K562 (cell line): ENCODE data around the gene FLT1. TPM values are rescaled to one million over a fixed set of nuclear protein-coding genes. Genes with fewer than 3 reads are reported as not detected.

Experiments
- ATAC-seq: fragments of 200-7000 bp; cut with Tn5 transposase; 3 replicates; pipeline ENCODE4 v1.9.1; 2020; ENCODE audit warnings: moderate library complexity
- BruUV-seq: library from RNA; stranded (reverse); fragments of 400-500 nt; replicated peaks from 2 replicates; lab custom pipeline; 2021; lab: Mats Ljungman, UMichigan
- CTCF ChIA-PET: fragments of 300-600 bp; formaldehyde crosslinking; extraction: SDS; loops from one replicate; lab custom pipeline; 2021; ENCODE audit warnings: low intra/inter-chr PET ratio; lab: Yijun Ruan, JAX
- POLR2A ChIA-PET: fragments of 300-600, 350-650 bp; sonication (Branson Sonifier 250); formaldehyde crosslinking; extraction: SDS; loops from one replicate; lab custom pipeline; 2021; ENCODE audit warnings: antibody characterized with exemption, inconsistent platforms; lab: Yijun Ruan, JAX
- DNase-seq, 4 experiments: peaks; one replicate each; pipeline versions ENCODE4 v3.0.0 to v3.0.0-alpha.2; 2011 to 2018; ENCODE audit warnings: low spot score in 3 of 4, mixed read lengths in 3 of 4; ENCODE audit errors: extremely low read depth in 1 of 4
- FAIRE-seq: peaks from 2 replicates; lab custom pipeline; 2011; peaks lifted over from hg19 to GRCh38; lab: Jason Lieb, UNC
- H2AFZ ChIP-seq: 2 replicates; pipeline ENCODE4 v1.6.0; 2011; ENCODE audit warnings: low read depth, low read length, control low read depth, inconsistent platforms
- H3K27ac ChIP-seq: fragments of 200-600 bp; 3 replicates; pipeline ENCODE4 v1.8.0; 2011; ENCODE audit warnings: low read depth, mild to moderate bottlenecking, control low read depth, inconsistent platforms, low read length, moderate library complexity, mixed read lengths; ENCODE audit errors: extremely low read depth
- H3K27me3 ChIP-seq, 2 experiments: fragments of 300-600 bp in 1 of 2; 2 replicates in 1 of 2; 3 replicates in 1 of 2; pipeline versions ENCODE4 v1.6.0 to v1.8.0; 2011; ENCODE audit warnings: inconsistent platforms in 2 of 2, low read length in 2 of 2, mild to moderate bottlenecking in 1 of 2, mixed read lengths in 1 of 2, moderate library complexity in 1 of 2; ENCODE audit not compliant: control insufficient read depth in 2 of 2, insufficient read depth in 2 of 2
- H3K36me3 ChIP-seq: fragments of 300-600 bp; 3 replicates; pipeline ENCODE4 v1.8.0; 2011; ENCODE audit warnings: mild to moderate bottlenecking, low read length, inconsistent platforms; ENCODE audit not compliant: control insufficient read depth, insufficient read depth
- H3K4me1 ChIP-seq, 2 experiments: fragments of 200-600 bp in 1 of 2; replicated peaks in 1 of 2; 2 replicates in 1 of 2; 3 replicates in 1 of 2; pipeline versions ENCODE4 v1.5.1 to v1.8.0; 2011; ENCODE audit warnings: inconsistent platforms in 2 of 2, low read length in 2 of 2, mild to moderate bottlenecking in 1 of 2, mixed read lengths in 1 of 2, moderate library complexity in 1 of 2; ENCODE audit not compliant: control insufficient read depth in 2 of 2, insufficient read depth in 2 of 2
- H3K4me2 ChIP-seq: 2 replicates; pipeline ENCODE4 v1.6.1; 2011; ENCODE audit warnings: low read length, control low read depth, inconsistent platforms, mixed read lengths; ENCODE audit not compliant: insufficient read depth
- H3K4me3 ChIP-seq: fragments of 200-600 bp; sonication (generic), shearing (Covaris generic); 2 replicates; pipeline ENCODE4 v1.5.1; 2016; ENCODE audit warnings: control low read depth, inconsistent platforms
- H3K79me2 ChIP-seq: fragments of 200-600 bp; 3 replicates; pipeline ENCODE4 v1.8.0; 2011; ENCODE audit warnings: low read length, inconsistent platforms; ENCODE audit not compliant: control insufficient read depth, insufficient read depth
- H3K9ac ChIP-seq, 2 experiments: 2 replicates each; pipeline versions ENCODE4 v1.6.0 to v1.6.1; 2011; ENCODE audit warnings: low read depth in 2 of 2, low read length in 2 of 2, control low read depth in 1 of 2, inconsistent platforms in 1 of 2, mild to moderate bottlenecking in 1 of 2, mixed read lengths in 1 of 2; ENCODE audit not compliant: insufficient read depth in 1 of 2
- H3K9me1 ChIP-seq: one replicate; pipeline ENCODE4 v1.6.0; 2011; ENCODE audit warnings: inconsistent platforms, mild to moderate bottlenecking, low read length, moderate library complexity; ENCODE audit not compliant: control insufficient read depth, insufficient read depth
- H3K9me3 ChIP-seq: replicated peaks from 2 replicates; pipeline ENCODE4 v1.5.1; 2011; ENCODE audit warnings: low read depth, low read length, inconsistent platforms; ENCODE audit not compliant: control insufficient read depth, insufficient read depth
- H4K20me1 ChIP-seq: replicated peaks from 2 replicates; pipeline ENCODE4 v1.6.1; 2011; ENCODE audit warnings: low read length, inconsistent platforms, mixed read lengths; ENCODE audit not compliant: control insufficient read depth, insufficient read depth
- C11orf30 ChIP-seq: fragments of 450-650 bp; IDR thresholded peaks from 2 replicates; pipeline ENCODE4 v1.6.1; 2016; ENCODE audit warnings: low read depth, mild to moderate bottlenecking
- CBX3 ChIP-seq, 2 experiments: IDR thresholded peaks; 1 replicate in 1 of 2; 2 replicates in 1 of 2; pipeline ENCODE4 v1.6.1; 2012; ENCODE audit warnings: inconsistent platforms in 2 of 2, low read length in 2 of 2, borderline replicate concordance in 1 of 2, control low read depth in 1 of 2
- GABPB2 ChIP-seq: fragments of 250-450 bp; sonication (Bioruptor Pico); conservative IDR thresholded peaks from 2 replicates; pipeline ENCODE4 v1.5.1; 2021; ENCODE audit warnings: mild to moderate bottlenecking
- HMBOX1 ChIP-seq: sonication (generic); IDR thresholded peaks from 2 replicates; pipeline ENCODE4 v1.6.1; 2016
- MCM3 ChIP-seq: fragments of 450-650 bp; IDR thresholded peaks from 2 replicates; pipeline ENCODE4 v1.6.1; 2016
- MEIS2 ChIP-seq: fragments of 450-650 bp; IDR thresholded peaks from 2 replicates; pipeline ENCODE4 v1.6.1; 2014; ENCODE audit warnings: mild to moderate bottlenecking; ENCODE audit not compliant: partially characterized antibody
- NR4A1 ChIP-seq, 2 experiments: fragments of 250-450 bp in 1 of 2; fragments of 450-650 bp in 1 of 2; sonication (Bioruptor Pico) in 1 of 2; IDR thresholded peaks; 2 replicates each; pipeline versions ENCODE4 v1.4.0 to v1.6.1; 2016 to 2020; ENCODE audit warnings: mild to moderate bottlenecking in 2 of 2, missing compliant biosample characterization in 1 of 2, missing genetic modification characterization in 1 of 2, moderate library complexity in 1 of 2
- PHF21A ChIP-seq: fragments of 450-650 bp; IDR thresholded peaks from 2 replicates; pipeline ENCODE4 v1.6.1; 2017; ENCODE audit warnings: low read depth, borderline replicate concordance
- ZNF316 ChIP-seq: fragments of 450-650 bp; IDR thresholded peaks from 2 replicates; pipeline ENCODE4 v1.6.1; 2016
- ZNF639 ChIP-seq, 2 experiments: fragments of 200-800 bp in 1 of 2; sonication (Bioruptor generic) in 1 of 2; sonication (generic) in 1 of 2; formaldehyde crosslinking in 1 of 2; IDR thresholded peaks in 1 of 2; conservative IDR thresholded peaks in 1 of 2; 2 replicates each; pipeline versions ENCODE4 v1.5.0 to v1.6.1; 2016 to 2020; ENCODE audit warnings: missing compliant biosample characterization in 1 of 2, missing genetic modification characterization in 1 of 2, missing genetic modification reagents in 1 of 2
- WGBS: fragments of 100-300 bp; shearing (Covaris generic); methylation state at CpG from one replicate; pipeline ENCODE4 v1.1.6; 2016; ENCODE audit warnings: low coverage, mixed read lengths; ENCODE audit not compliant: insufficient coverage; ENCODE audit errors: missing lambda C conversion rate; 5-methylcytosine and 5-hydroxymethylcytosine counted together
- in situ Hi-C: fragments of 300-500 bp; cut with MboI; formaldehyde crosslinking; loops from 4 replicates; pipeline ENCODE4 v1.15.0; 2018; ENCODE audit warnings: inconsistent platforms, mixed read lengths
- intact Hi-C: fragments of 100-400 bp; cut with micrococcal nuclease; formaldehyde crosslinking; loops from 2 replicates; pipeline ENCODE4 v1.14.2; 2022
- polyA plus RNA-seq, 8 experiments: library from polyadenylated mRNA; depleted of rRNA in 4 of 8; stranded (reverse) in 5 of 8; unstranded in 3 of 8; fragments of >200 nt; fragmentation: Nextera tagmentation in 2 of 8; fragmentation: Illumina TruSeq in 1 of 8; extraction: Ambion mirVana in 2 of 8; extraction: Trizol in 1 of 8; gene quantifications; 2 replicates each; pipeline versions ENCODE4 v1.2.1 to v1.2.3, GENCODE V29; 2011 to 2014; ENCODE audit warnings: inconsistent platforms in 1 of 8, missing spikeins in 1 of 8
- total RNA-seq, 7 experiments: library from RNA; depleted of rRNA in 6 of 7; stranded (reverse); fragments of >200 nt in 6 of 7; fragmentation: Illumina TruSeq in 2 of 7; extraction: Trizol in 2 of 7; gene quantifications; 2 replicates each; pipeline versions ENCODE4 v1.2.1 to v1.2.3, GENCODE V29; 2011 to 2021; ENCODE audit warnings: low replicate concordance in 1 of 7

Gene FLT1
- total and polyA plus RNA-seq, 9 of the 15 experiments (the other 6 are each of a cell fraction or from before 2014, with no cell fraction given), result 0.01 to 2.0 (median 0.22) TPM

DNA sequence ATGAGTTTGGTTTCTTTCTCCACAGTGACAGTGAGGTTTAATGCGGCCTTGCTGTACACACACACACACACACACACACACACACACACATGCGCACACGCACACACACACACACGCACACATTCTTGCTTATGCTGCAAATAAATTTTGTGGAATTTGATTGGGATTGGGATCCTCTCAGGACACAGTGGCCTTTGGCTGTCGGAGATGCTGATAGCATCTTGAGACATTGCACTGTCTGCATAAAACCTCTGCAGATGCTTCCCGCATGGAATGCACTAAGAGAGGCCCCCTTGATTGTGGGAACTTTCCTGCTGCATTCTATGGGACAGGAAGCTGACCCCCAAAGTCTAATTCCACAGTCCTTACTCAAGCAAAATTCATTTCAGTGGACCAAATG lies 145.6 kb downstream of the FLT1 start:
- H3K4me2 ChIP-seq, result no peak overlapping the region
- H3K27ac ChIP-seq, result no peak overlapping the region
- H3K4me1 ChIP-seq, result peaks cover 0 to 3% of the 10 kb centered on the region in 2 experiments; a peak in 2 of 5 replicates
- BruUV-seq, result no TSS peak
- no peaks in the 10 kb centered on the region for H3K79me2 ChIP-seq
- no peak for ATAC-seq
- TF ChIP-seq HMBOX1 (no peak), NR4A1 (CRISPR knock-in tag; IDR thresholded peaks at IDR 0.05) (no peak), NR4A1 (tag; IDR thresholded peaks at IDR 0.05) (no peak), GABPB2 (CRISPR knock-in tag) (no peak), ZNF639 (CRISPR knock-in tag; conservative IDR thresholded peaks at IDR 0.05 in 1 of 2, IDR thresholded peaks at IDR 0.05 in 1 of 2) (no peak), PHF21A (no peak), MCM3 (peak; percentile 74; the same call in 1 of the 2 replicates), MEIS2 (peak; percentile 2), ZNF316 (0 out of 2 replicates have a peak, but pooled peaks have one; percentile 7), CBX3 (IDR thresholded peaks at IDR 0.05; ENCODE audit: borderline replicate concordance in 1 of 2, low read length in 2 of 2) (no peak), C11orf30 (peak; percentile 29; the same call in 1 of the 2 replicates)
- TF ChIP-seq, all 486 proteins: peak for 4
- H3K9ac ChIP-seq, result no peak overlapping the region
- POLR2A ChIA-PET, result no interaction called here
- H3K4me3 ChIP-seq, result no peak overlapping the region
- in situ Hi-C loops (no loop called here), intact Hi-C loops (no loop called here)
- no peaks in the 10 kb centered on the region for H3K9me1 ChIP-seq
- DNase-seq (no peak), FAIRE-seq (no peak)
- no peaks in the 10 kb centered on the region for H3K36me3 ChIP-seq
- CTCF ChIA-PET, result no interaction called here
- 25% methylated on average over 5 of the region's 6 CpGs for WGBS
- peaks cover 0 to 2% of the 10 kb centered on the region in 2 experiments; a peak in 1 of 5 replicates for H3K27me3 ChIP-seq
- H3K9me3 ChIP-seq, result no peaks in the 10 kb centered on the region
- H2AFZ ChIP-seq, result no peak overlapping the region
- H4K20me1 ChIP-seq, result no peaks in the 10 kb centered on the region
